Measurements from ENCODE around the gene FMR1.

DNA sequence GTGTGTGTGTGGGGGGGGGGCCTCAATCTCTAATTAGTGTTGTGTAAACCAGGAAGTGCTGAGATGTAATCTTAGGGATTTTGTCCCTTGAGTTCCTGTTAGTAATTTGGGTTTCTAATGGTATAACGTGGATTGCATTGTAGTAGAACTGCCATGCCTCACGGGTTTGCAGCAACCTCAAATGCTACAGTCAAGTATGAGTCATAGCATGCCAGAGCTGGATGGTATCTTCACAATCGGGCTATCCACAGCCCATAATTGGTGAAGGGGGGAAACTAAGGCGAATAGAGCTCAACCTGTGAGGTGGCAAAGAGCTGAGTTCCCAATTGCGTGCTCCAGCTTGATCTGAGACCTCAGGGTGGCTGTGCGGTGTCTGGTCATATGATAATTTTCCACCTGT lies 67.2 kb downstream of the FMR1 start:
- TF ChIP-seq, protein P1, sequence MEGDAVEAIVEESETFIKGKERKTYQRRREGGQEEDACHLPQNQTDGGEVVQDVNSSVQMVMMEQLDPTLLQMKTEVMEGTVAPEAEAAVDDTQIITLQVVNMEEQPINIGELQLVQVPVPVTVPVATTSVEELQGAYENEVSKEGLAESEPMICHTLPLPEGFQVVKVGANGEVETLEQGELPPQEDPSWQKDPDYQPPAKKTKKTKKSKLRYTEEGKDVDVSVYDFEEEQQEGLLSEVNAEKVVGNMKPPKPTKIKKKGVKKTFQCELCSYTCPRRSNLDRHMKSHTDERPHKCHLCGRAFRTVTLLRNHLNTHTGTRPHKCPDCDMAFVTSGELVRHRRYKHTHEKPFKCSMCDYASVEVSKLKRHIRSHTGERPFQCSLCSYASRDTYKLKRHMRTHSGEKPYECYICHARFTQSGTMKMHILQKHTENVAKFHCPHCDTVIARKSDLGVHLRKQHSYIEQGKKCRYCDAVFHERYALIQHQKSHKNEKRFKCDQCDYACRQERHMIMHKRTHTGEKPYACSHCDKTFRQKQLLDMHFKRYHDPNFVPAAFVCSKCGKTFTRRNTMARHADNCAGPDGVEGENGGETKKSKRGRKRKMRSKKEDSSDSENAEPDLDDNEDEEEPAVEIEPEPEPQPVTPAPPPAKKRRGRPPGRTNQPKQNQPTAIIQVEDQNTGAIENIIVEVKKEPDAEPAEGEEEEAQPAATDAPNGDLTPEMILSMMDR (IDR thresholded peaks at IDR 0.05): no peak
- no peak for TF ChIP-seq POLR2A (IDR thresholded peaks at IDR 0.05)
- no peak for TF ChIP-seq POLR2AphosphoS5 (IDR thresholded peaks at IDR 0.05)
- TF ChIP-seq EP300 (IDR thresholded peaks at IDR 0.05): no peak
